ENCODE data around the gene GUCY1B1.

Gene GUCY1B1

DNA sequence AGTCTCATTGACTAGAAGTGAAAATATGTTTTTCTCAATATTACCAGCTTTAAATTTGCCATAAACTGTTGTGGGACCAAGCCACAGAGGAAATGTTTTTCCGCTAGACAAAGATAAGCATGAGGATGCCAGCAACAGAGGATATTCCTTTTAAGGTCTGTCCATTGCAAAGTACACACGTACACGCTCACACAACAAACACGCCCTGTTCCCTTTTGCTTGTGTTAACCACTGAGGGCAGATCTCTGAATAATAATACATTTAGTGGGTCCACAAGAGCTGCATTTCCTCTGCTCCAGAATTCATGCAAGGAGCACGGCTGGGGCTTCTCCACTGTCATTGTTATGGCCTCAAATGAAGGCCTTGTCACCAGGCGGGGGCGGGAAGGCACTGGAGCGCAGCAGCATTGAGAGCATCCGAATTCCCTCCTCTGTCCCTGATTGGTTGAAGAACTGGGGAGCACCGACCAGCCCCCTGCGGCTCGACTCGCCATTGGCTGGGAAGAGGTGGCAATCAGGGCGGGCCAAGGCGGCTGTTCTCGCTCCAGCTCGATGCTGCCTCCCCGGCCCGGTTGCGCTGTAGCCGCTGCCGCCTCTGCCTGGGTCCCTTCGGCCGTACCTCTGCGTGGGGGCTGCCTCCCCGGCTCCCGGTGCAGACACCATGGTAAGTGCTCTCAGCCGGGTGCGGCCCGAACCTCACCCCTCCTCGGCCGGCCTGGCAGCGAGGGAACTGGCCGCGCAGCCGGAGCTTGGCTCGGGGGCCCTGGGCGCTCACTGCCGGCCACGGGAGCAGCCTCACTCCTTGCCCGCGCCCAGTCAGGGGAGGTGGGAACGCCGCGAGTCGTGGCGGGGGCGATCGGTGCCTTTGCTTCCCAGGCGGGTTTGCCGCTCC is at the start of gene GUCY1B1:
GUCY1B1 (plus strand) TSS at position 541 of the 891 bp plus-strand sequence; CDS start at position 661, 120 bp downstream.
- POLR2A ChIA-PET, result interaction anchor here (0.6 to 2.9 kb wide), 3 partner anchors 31 to 174 kb away, joined by 3 to 11 read pairs (median 3); partner anchors contain the start of gene GUCY1A1

DNA sequence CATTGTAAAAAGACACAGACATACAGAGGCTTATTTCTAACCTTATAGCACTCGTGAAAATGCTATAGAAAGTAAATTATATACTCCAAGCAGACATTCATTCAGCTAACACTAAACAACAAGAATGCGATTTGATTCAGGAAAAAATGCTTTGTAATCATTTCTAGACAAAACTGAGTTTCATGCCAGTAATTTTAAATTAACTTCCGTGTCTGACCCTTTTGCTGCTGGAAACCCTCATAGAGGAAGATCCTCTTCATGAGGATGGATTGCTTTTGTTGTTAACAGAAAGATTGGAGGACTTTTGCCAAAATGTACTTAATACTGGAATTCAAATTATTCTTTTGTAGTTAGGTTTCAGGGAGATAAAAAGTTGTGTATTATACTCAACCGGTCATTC is 48.9 kb upstream of the GUCY1B1 start:
- ChIA-PET CTCF (no interaction called here), POLR2A (no interaction called here)
- no peak for TF ChIP-seq FOXA1 (IDR thresholded peaks at IDR 0.05)
- TF ChIP-seq HDGF (IDR thresholded peaks at IDR 0.05; ENCODE audit: borderline replicate concordance), result no peak
- no peak for TF ChIP-seq BHLHE40 (IDR thresholded peaks at IDR 0.05; ENCODE audit: borderline replicate concordance)
- no peak for TF ChIP-seq ARNT (IDR thresholded peaks at IDR 0.05)
- TF ChIP-seq SP1 (IDR thresholded peaks at IDR 0.05), result no peak
- TF ChIP-seq FOXM1 (IDR thresholded peaks at IDR 0.05; ENCODE audit: borderline replicate concordance), result no peak
- no peak for TF ChIP-seq NFRKB (IDR thresholded peaks at IDR 0.05)
- no peak for TF ChIP-seq ZNF384 (IDR thresholded peaks at IDR 0.05)
- TF ChIP-seq TARDBP (IDR thresholded peaks at IDR 0.05), result no peak
- no peak for TF ChIP-seq ELF4 (IDR thresholded peaks at IDR 0.05)
- no peak for DNase-seq (ENCODE audit: extremely low spot score)

More for the DNA sequence above, at the start of gene GUCY1B1:
- CTCF ChIA-PET, result interaction anchor here (0.6 kb wide), 2 partner anchors 235 to 1280 kb away, joined by 3 read pairs; no protein-coding TSS in a partner anchor
- TF ChIP-seq TARDBP (IDR thresholded peaks at IDR 0.05) (no peak), L3MBTL2 (conservative IDR thresholded peaks at IDR 0.05) (peak; percentile 98), CTBP1 (IDR thresholded peaks at IDR 0.05; ENCODE audit: borderline replicate concordance) (no peak), HDGF (IDR thresholded peaks at IDR 0.05; ENCODE audit: borderline replicate concordance) (no peak), ELF4 (IDR thresholded peaks at IDR 0.05) (no peak), ZNF384 (IDR thresholded peaks at IDR 0.05) (no peak), NFRKB (IDR thresholded peaks at IDR 0.05) (no peak), SUZ12 (IDR thresholded peaks at IDR 0.05) (no peak), SP1 (IDR thresholded peaks at IDR 0.05) (no peak), BHLHE40 (IDR thresholded peaks at IDR 0.05; ENCODE audit: borderline replicate concordance) (no peak), LEF1 (IDR thresholded peaks at IDR 0.05; ENCODE audit: borderline replicate concordance) (no peak)
- TF ChIP-seq, protein P1, sequence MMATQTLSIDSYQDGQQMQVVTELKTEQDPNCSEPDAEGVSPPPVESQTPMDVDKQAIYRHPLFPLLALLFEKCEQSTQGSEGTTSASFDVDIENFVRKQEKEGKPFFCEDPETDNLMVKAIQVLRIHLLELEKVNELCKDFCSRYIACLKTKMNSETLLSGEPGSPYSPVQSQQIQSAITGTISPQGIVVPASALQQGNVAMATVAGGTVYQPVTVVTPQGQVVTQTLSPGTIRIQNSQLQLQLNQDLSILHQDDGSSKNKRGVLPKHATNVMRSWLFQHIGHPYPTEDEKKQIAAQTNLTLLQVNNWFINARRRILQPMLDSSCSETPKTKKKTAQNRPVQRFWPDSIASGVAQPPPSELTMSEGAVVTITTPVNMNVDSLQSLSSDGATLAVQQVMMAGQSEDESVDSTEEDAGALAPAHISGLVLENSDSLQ (IDR thresholded peaks at IDR 0.05), result peak; percentile 98
- peak; percentile 96 for DNase-seq (ENCODE audit: extremely low spot score)

DNA sequence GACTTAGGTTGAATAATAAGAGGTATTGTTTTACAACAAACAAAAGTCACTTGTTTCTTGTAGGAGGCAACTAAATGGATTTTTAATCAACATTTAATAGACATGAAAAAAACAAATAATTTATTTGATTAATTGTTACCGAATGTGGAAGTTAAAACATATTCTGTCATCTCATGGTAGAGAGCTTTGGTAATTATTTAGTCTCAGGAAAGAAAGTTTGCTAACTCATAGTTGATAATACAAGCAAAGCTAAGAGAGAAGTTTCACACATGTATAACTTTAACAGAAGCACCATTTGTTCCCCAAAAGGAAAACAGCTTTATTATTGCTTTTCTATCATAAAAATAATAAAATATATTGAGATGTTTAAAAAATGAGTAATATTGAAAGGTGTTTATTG is 47.3 kb upstream of the GUCY1B1 start:
- POLR2A ChIA-PET, result no interaction called here
- CTCF ChIA-PET, result no interaction called here
- TF ChIP-seq ZNF384 (IDR thresholded peaks at IDR 0.05) (no peak), FOXA1 (IDR thresholded peaks at IDR 0.05) (no peak)
- DNase-seq (ENCODE audit: extremely low spot score), result no peak

DNA sequence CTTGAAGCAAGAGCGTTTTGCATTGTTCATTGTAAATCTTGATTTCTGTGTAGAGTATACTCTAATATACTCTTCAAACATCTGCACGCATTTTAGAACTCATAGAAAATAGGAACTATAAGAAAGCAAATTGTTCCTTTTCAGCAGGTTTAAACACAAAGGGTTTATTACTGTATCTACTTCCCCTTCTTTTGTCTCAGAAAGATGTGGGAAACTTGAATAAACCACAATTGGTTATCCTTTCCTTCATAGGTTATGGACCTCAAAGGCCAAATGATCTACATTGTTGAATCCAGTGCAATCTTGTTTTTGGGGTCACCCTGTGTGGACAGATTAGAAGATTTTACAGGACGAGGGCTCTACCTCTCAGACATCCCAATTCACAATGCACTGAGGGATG is 46.0 kb upstream of the GUCY1B1 start:
- DNase-seq (ENCODE audit: extremely low spot score), result no peak
- ChIA-PET CTCF (no interaction called here), POLR2A (no interaction called here)
- no peak for TF ChIP-seq FOXA1 (IDR thresholded peaks at IDR 0.05)

DNA sequence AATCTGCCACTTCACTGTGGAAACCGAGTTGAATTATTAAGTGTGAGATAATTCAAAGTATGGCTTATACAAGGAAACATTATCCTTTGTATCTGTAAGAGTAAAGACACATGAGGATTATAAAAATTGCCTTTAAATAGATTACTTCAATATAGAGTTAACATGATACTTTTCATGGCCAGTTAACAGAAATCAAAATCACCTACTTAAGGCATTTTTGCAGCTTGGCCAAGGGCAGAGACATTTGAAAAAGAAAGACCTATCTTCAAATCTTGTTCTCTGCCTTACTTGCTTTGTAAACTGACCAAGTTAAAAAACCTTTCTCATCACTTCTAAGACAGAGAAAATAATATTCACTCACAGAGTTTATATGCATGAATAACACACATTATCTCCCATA is 44.9 kb upstream of the GUCY1B1 start:
- CTCF ChIA-PET, result no interaction called here
- TF ChIP-seq ZNF384 (IDR thresholded peaks at IDR 0.05), result no peak
- no peak for TF ChIP-seq NFRKB (IDR thresholded peaks at IDR 0.05)
- TF ChIP-seq FOXM1 (IDR thresholded peaks at IDR 0.05; ENCODE audit: borderline replicate concordance), result no peak
- TF ChIP-seq L3MBTL2 (conservative IDR thresholded peaks at IDR 0.05), result no peak
- no peak for TF ChIP-seq LEF1 (IDR thresholded peaks at IDR 0.05; ENCODE audit: borderline replicate concordance)
- no peak for TF ChIP-seq BHLHE40 (IDR thresholded peaks at IDR 0.05; ENCODE audit: borderline replicate concordance)
- no peak for TF ChIP-seq FOXA1 (IDR thresholded peaks at IDR 0.05)
- TF ChIP-seq TARDBP (IDR thresholded peaks at IDR 0.05), result no peak
- no peak for TF ChIP-seq SP1 (IDR thresholded peaks at IDR 0.05)
- no peak for TF ChIP-seq SUZ12 (IDR thresholded peaks at IDR 0.05)
- TF ChIP-seq CTBP1 (IDR thresholded peaks at IDR 0.05; ENCODE audit: borderline replicate concordance), result no peak
- no peak for TF ChIP-seq ELF4 (IDR thresholded peaks at IDR 0.05)
- TF ChIP-seq HDGF (IDR thresholded peaks at IDR 0.05; ENCODE audit: borderline replicate concordance), result no peak
- no peak for TF ChIP-seq ARNT (IDR thresholded peaks at IDR 0.05)
- TF ChIP-seq FOXK2 (IDR thresholded peaks at IDR 0.05), result no peak

DNA sequence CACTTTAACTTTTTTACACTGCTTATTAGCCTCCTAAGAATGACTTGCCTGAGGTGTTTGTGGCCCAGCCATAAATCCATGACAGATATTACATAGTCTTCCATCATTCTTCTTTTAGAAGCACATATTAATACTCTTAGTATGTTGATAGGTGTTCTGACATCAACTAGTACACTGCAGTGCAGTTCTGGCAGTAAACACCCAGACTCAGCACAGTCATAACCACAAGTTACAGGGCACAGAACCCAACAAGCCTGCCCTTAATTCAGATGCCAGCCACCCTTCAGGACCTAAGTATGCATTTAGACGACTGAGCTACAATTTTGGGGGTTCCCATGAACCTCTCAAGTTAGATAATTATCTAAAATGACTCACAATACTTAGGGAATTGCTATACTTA is 36.5 kb upstream of the GUCY1B1 start:
- TF ChIP-seq FOXM1 (IDR thresholded peaks at IDR 0.05; ENCODE audit: borderline replicate concordance) (no peak), FOXK2 (IDR thresholded peaks at IDR 0.05) (no peak), SP1 (IDR thresholded peaks at IDR 0.05) (no peak), CTBP1 (IDR thresholded peaks at IDR 0.05; ENCODE audit: borderline replicate concordance) (no peak), ARNT (IDR thresholded peaks at IDR 0.05) (no peak), TARDBP (IDR thresholded peaks at IDR 0.05) (no peak), SUZ12 (IDR thresholded peaks at IDR 0.05) (no peak), ELF4 (IDR thresholded peaks at IDR 0.05) (no peak), FOXA1 (IDR thresholded peaks at IDR 0.05) (no peak), LEF1 (IDR thresholded peaks at IDR 0.05; ENCODE audit: borderline replicate concordance) (no peak), L3MBTL2 (conservative IDR thresholded peaks at IDR 0.05) (no peak)
- TF ChIP-seq, protein P1 (IDR thresholded peaks at IDR 0.05), result no peak
- POLR2A ChIA-PET, result no interaction called here
- no peak for DNase-seq (ENCODE audit: extremely low spot score)
- CTCF ChIA-PET, result no interaction called here

More for the DNA sequence above, 44.9 kb upstream of the GUCY1B1 start:
- no peak for DNase-seq (ENCODE audit: extremely low spot score)
- POLR2A ChIA-PET, result no interaction called here

Data from HEK293T (cell line).